GM13976 (cell line): ENCODE results near the gene PAX5.

ENCODE experiments used
- DNase-seq: peaks from one replicate; pipeline ENCODE4 v3.0.0; 2012; ENCODE audit warnings: low spot score
- in situ Hi-C: fragments of 300-500 bp; cut with MboI; formaldehyde crosslinking; loops from one replicate; pipeline ENCODE4 v1.12.0; 2022; ENCODE audit warnings: low sequenced_read_pairs, mixed read lengths, inconsistent platforms; ENCODE audit not compliant: unreplicated experiment
- TF ChIP-seq, protein P1 (sequence below): IDR thresholded peaks from 2 replicates; pipeline ENCODE4 v1.5.1; 2012; ENCODE audit warnings: borderline replicate concordance, mild to moderate bottlenecking; ENCODE audit not compliant: insufficient read depth; ENCODE audit errors: extremely low read depth, missing control alignments, control extremely low read depth

Gene PAX5

GRCh38 chr9:36803961-36804360, 230.1 kb downstream of the PAX5 start:
- in situ Hi-C loops = no loop called here
- TF ChIP-seq, protein P1, sequence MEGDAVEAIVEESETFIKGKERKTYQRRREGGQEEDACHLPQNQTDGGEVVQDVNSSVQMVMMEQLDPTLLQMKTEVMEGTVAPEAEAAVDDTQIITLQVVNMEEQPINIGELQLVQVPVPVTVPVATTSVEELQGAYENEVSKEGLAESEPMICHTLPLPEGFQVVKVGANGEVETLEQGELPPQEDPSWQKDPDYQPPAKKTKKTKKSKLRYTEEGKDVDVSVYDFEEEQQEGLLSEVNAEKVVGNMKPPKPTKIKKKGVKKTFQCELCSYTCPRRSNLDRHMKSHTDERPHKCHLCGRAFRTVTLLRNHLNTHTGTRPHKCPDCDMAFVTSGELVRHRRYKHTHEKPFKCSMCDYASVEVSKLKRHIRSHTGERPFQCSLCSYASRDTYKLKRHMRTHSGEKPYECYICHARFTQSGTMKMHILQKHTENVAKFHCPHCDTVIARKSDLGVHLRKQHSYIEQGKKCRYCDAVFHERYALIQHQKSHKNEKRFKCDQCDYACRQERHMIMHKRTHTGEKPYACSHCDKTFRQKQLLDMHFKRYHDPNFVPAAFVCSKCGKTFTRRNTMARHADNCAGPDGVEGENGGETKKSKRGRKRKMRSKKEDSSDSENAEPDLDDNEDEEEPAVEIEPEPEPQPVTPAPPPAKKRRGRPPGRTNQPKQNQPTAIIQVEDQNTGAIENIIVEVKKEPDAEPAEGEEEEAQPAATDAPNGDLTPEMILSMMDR = no peak
- no peak for DNase-seq

DNA sequence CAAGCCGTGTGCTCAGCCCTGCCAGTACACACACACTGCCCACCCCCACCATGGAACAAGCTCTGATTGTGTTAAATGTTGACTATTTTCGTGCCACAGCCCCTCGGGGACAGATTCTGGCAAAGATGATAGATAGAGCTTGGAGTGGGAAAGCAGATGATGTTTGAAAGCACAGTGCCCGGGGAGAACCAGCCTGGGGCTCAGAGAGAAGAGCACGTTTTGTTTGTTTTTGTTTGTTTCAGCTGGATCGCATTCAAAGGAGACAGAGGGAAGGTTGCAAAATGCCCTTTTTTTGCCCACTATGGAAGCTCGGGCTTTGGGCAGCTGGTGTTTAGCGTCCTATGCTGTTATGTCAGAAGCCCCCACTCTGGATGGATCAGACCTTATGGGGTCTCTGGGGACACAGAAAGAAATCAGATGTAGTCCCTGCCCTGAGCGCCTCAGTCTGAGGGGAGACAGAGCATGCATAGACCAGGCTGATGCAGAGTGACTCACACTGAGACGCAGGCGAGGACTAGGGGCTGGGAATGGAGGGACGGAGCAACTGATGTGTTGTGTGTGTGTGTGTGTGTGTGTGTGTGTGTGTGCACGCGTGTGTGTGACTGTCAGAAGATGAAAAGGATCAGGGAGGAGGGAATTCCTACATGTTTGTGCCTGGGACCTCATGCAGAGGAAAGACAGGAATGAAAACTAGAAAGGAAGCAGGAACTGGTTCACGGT, 231.7 kb downstream of the PAX5 start:
- DNase-seq = no peak
- in situ Hi-C loops = no loop called here
- TF ChIP-seq, protein P1 = no peak

DNA sequence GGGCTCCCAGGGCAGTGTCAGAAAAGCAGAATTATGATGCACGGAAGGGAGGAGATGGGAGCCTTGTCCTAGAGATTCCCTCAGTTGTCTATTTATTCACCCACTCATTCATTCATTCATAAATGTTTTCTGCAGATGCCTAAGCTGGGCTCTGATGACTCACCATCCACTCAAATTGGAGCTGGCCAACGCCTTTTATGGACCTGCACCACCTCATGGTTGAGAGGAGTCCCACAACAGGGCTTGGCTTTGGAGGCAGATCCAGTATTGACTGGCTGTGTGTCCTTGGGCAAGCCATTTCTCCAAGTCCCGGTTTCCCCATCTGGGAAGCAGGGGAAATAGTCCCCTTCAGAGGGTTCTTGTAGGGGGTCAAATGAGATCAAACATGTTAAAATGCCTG, 233.6 kb downstream of the PAX5 start:
- TF ChIP-seq, protein P1 = no peak
- in situ Hi-C loops = no loop called here
- no peak for DNase-seq

DNA sequence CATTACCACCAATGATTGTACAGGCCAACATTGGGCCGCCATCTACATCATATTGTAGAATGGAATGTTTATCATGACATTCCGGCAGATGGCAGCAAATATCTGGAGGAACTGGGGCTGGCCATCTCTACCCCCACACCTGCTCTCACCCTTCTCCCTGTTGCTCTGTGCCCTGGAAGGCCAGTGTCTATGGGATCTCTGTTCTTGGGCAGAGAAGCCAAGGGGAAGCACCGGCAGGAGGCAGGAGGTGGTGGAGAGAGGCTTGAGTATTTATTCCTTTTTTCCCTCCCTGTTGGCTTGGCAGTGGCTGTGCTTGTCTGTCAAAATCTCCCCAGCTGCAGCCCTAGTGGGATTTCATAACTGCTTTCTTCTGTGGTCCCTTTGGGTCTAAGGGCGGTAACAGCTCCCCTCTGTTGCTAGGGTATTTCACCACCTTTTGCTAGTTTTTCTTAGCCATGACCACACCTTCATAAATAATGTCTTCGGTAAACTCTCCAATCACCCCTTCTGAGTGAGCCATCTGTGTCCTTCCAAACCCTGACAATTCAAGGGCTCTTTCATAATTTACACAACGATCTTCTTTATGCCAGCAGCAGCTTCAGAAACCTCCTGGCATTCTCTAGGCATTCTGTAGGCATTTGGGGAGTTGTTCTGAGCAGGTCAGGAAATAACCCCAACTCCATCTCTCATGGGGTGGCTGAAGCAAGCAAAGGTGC, 235.6 kb downstream of the PAX5 start:
- DNase-seq = no peak
- in situ Hi-C loops = no loop called here
- TF ChIP-seq, protein P1 = no peak

DNA sequence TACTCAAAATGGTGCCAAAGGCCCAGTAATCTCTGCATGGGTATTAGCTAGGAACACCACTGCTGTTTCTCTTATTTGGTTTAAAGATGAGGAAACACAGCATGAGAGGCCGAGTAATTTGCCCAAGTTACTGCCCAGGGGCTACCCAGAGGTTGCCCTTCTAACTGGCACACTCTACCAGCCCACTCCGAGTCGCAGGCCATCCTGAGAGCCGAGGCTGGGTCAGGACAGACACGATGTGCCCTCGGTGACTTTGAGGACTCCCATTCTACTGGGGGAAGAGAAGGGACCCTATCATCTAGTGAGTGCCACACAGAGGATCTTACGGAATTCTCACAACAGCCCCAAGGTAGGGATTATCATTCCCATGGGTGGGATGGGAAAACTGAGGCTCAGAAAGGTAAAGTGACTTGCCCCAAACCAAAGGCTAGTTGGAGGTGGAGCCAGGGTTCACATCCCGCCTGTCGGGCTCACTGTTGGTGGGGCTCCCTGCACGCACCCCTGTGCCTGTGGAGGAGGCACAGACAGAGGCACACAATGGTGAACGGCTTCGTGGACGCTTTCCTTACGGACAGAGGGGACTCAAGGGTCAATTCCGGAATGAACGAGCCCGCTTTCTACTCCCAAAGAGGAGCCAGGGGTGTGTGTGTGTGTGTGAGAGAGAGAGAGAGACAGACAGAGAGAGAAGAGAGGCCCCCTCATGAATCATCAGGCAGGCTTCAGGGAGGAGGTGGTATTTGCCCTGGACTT, 236.4 kb downstream of the PAX5 start:
- DNase-seq = no peak
- in situ Hi-C loops = no loop called here
- TF ChIP-seq, protein P1 = no peak

- DNase-seq = no peak
- TF ChIP-seq, protein P1 = no peak
- in situ Hi-C loops = no loop called here
Observed at GRCh38 chr9:36796671-36797419, 237.2 kb downstream of the PAX5 start.
